GM20431 (cell line): ENCODE measurements around the gene MN1.

Experiments
- in situ Hi-C: fragments of 300-500 bp; cut with MseI, MboI; formaldehyde crosslinking; loops from one replicate; pipeline ENCODE4 v1.15.0; 2020; ENCODE audit warnings: low sequenced_read_pairs; ENCODE audit not compliant: unreplicated experiment

MN1 gene

GRCh38 chr22:27801202-27801615 lies 347 bp downstream of the MN1 start:
- in situ Hi-C loops = no loop called here

GRCh38 chr22:27800250-27801201 lies 1.0 kb downstream of the MN1 start:
- in situ Hi-C loops = no loop called here

GRCh38 chr22:27799827-27800249 lies 1.7 kb downstream of the MN1 start:
- in situ Hi-C loops = no loop called here

- in situ Hi-C loops = no loop called here
Observed at GRCh38 chr22:27799015-27799826, 2.3 kb downstream of the MN1 start.

GRCh38 chr22:27798511-27799014 lies 3.0 kb downstream of the MN1 start:
- in situ Hi-C loops = no loop called here

- in situ Hi-C loops = no loop called here
Observed at GRCh38 chr22:27797520-27798391, 3.8 kb downstream of the MN1 start.

- in situ Hi-C loops = no loop called here
Observed at GRCh38 chr22:27796829-27797519, 4.6 kb downstream of the MN1 start.

- in situ Hi-C loops = no loop called here
Observed at GRCh38 chr22:27795696-27796517, 5.6 kb downstream of the MN1 start.

GRCh38 chr22:27795053-27795452 lies 6.5 kb downstream of the MN1 start:
- in situ Hi-C loops = no loop called here

- in situ Hi-C loops = no loop called here
Observed at GRCh38 chr22:27794226-27794625, 7.3 kb downstream of the MN1 start.

- in situ Hi-C loops = no loop called here
Observed at GRCh38 chr22:27793576-27793975, 8.0 kb downstream of the MN1 start.

GRCh38 chr22:27792452-27793161 lies 8.9 kb downstream of the MN1 start:
- in situ Hi-C loops = no loop called here

GRCh38 chr22:27791859-27792241 lies 9.7 kb downstream of the MN1 start:
- in situ Hi-C loops = no loop called here

GRCh38 chr22:27791159-27791858 lies 10.2 kb downstream of the MN1 start:
- in situ Hi-C loops = no loop called here

- in situ Hi-C loops = no loop called here
Observed at GRCh38 chr22:27790376-27791158, 11.0 kb downstream of the MN1 start.

- in situ Hi-C loops = no loop called here
Observed at GRCh38 chr22:27788500-27789288, 12.9 kb downstream of the MN1 start.
